Trophoblast cell (in vitro differentiated cells and primary cell): Measurements from ENCODE around the gene HAUS3.

Experiments used
- DNase-seq, 2 donors: peaks; one replicate each; pipeline ENCODE4 v3.0.0-alpha.2; 2016
- H2AFZ ChIP-seq: 2 replicates; pipeline ENCODE4 v1.6.1; 2013; ENCODE audit warnings: low read length, moderate library complexity, mild to moderate bottlenecking; ENCODE audit not compliant: insufficient read depth, poor library complexity
- H2AK5ac ChIP-seq: 2 replicates; pipeline ENCODE4 v1.6.1; 2013; ENCODE audit warnings: mild to moderate bottlenecking, low read length
- H2BK120ac ChIP-seq: 2 replicates; pipeline ENCODE4 v1.6.1; 2013; ENCODE audit warnings: low read length, mild to moderate bottlenecking, moderate library complexity; ENCODE audit not compliant: insufficient read depth, poor library complexity
- H2BK12ac ChIP-seq: 2 replicates; pipeline ENCODE4 v1.6.1; 2013; ENCODE audit warnings: mild to moderate bottlenecking, low read length, moderate library complexity
- H2BK5ac ChIP-seq: 2 replicates; pipeline ENCODE4 v1.6.1; 2013; ENCODE audit warnings: low read length, low read depth, moderate library complexity, mild to moderate bottlenecking; ENCODE audit not compliant: poor library complexity
- H3K14ac ChIP-seq: 2 replicates; pipeline ENCODE4 v1.6.1; 2013; ENCODE audit warnings: mild to moderate bottlenecking, low read length
- H3K18ac ChIP-seq: 2 replicates; pipeline ENCODE4 v1.6.1; 2013; ENCODE audit warnings: mild to moderate bottlenecking, low read length
- H3K23ac ChIP-seq: 2 replicates; pipeline ENCODE4 v1.6.1; 2013; ENCODE audit warnings: low read length
- H3K27ac ChIP-seq: 2 replicates; pipeline ENCODE4 v1.5.1; 2013; ENCODE audit warnings: low read depth, mild to moderate bottlenecking, inconsistent platforms, low read length, moderate library complexity
- H3K27me3 ChIP-seq: 2 replicates; pipeline ENCODE4 v1.6.1; 2013; ENCODE audit warnings: inconsistent platforms, mild to moderate bottlenecking, low read length, moderate library complexity; ENCODE audit not compliant: insufficient read depth
- H3K36me3 ChIP-seq, 2 experiments: 1 replicate in 1 of 2; 2 replicates in 1 of 2; pipeline ENCODE4 v1.6.1; 2013; ENCODE audit warnings: low read length in 2 of 2, mild to moderate bottlenecking in 2 of 2, moderate library complexity in 1 of 2; ENCODE audit not compliant: insufficient read depth in 2 of 2, control insufficient read depth in 1 of 2
- H3K4ac ChIP-seq: 2 replicates; pipeline ENCODE4 v1.6.1; 2013; ENCODE audit warnings: low read depth, mild to moderate bottlenecking, low read length, moderate library complexity
- H3K4me1 ChIP-seq, 2 experiments: 1 replicate in 1 of 2; 2 replicates in 1 of 2; pipeline ENCODE4 v1.6.1; 2013; ENCODE audit warnings: low read length in 2 of 2, mild to moderate bottlenecking in 2 of 2, moderate library complexity in 1 of 2; ENCODE audit not compliant: insufficient read depth in 2 of 2, control insufficient read depth in 1 of 2
- H3K4me2 ChIP-seq: 2 replicates; pipeline ENCODE4 v1.6.1; 2013; ENCODE audit warnings: inconsistent platforms, mild to moderate bottlenecking, low read length, moderate library complexity
- H3K4me3 ChIP-seq: 2 replicates; pipeline ENCODE4 v1.5.1; 2013; ENCODE audit warnings: mild to moderate bottlenecking, low read depth, low read length, inconsistent platforms
- H3K79me1 ChIP-seq: one replicate; pipeline ENCODE4 v1.6.1; 2013; ENCODE audit warnings: low read length
- H3K79me2 ChIP-seq: 2 replicates; pipeline ENCODE4 v1.6.1; 2013; ENCODE audit warnings: low read length, mild to moderate bottlenecking; ENCODE audit not compliant: control insufficient read depth, insufficient read depth, poor library complexity
- H3K9ac ChIP-seq: 2 replicates; pipeline ENCODE4 v1.6.1; 2013; ENCODE audit warnings: mild to moderate bottlenecking, low read length
- H3K9me3 ChIP-seq: 2 replicates; pipeline ENCODE4 v1.6.1; 2013; ENCODE audit warnings: low read depth, mild to moderate bottlenecking, control low read depth, inconsistent platforms, low read length; ENCODE audit not compliant: insufficient read depth
- H4K12ac ChIP-seq: 2 replicates; pipeline ENCODE4 v1.6.1; 2013; ENCODE audit warnings: low read depth, mild to moderate bottlenecking, low read length, moderate library complexity
- H4K8ac ChIP-seq: 2 replicates; pipeline ENCODE4 v1.6.1; 2013; ENCODE audit warnings: low read depth, mild to moderate bottlenecking, low read length, moderate library complexity
- H4K91ac ChIP-seq: one replicate; pipeline ENCODE4 v1.6.1; 2013; ENCODE audit warnings: low read depth, mild to moderate bottlenecking, low read length, moderate library complexity
- WGBS: extraction: QIAGEN DNeasy Blood & Tissue Kit; methylation state at CpG from one replicate; pipeline ENCODE4 v1.1.7; 2013; ENCODE audit warnings: missing lambda C conversion rate; ENCODE audit not compliant: insufficient read length, insufficient coverage; ENCODE audit errors: extremely low coverage; 5-methylcytosine and 5-hydroxymethylcytosine counted together

Gene HAUS3

DNA sequence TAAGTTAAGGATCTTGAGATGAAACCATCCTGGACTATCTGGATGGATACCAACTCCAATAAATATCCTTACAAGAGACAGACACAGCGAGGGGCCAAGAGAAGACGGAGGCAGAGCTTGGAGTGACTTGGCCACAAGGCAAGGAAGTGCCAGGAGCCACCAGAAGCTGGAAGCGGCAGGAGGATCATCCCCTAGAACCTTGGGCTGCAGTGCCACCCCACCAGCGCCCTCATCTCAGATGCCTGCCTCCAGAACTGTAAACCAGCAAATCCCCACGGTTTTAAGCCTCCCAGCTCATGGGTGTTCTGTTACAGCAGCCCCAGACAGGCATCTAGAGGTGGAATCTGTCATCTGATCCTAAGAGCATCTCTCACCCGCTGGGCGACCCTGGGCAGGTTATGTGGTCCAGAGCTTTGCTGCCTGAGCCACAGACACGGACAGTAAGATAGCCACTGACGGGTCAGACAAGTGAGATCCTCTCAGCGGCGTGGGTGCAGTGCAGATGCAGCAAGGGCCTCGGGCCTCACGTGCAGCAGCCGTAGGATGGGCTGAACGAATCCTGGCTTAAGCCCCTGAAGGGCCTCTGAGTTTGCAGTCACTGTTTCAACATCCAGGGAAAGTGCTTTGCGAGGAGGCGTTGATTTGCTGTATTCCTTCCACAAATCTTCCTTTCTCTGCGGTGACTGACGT is 45.1 kb upstream of the HAUS3 start:
- H3K27me3 ChIP-seq, result no peaks in the 10 kb centered on the region
- no peak overlapping the region for H3K27ac ChIP-seq
- peaks cover 0 to 4% of the 10 kb centered on the region in 2 experiments for H3K4me1 ChIP-seq

DNA sequence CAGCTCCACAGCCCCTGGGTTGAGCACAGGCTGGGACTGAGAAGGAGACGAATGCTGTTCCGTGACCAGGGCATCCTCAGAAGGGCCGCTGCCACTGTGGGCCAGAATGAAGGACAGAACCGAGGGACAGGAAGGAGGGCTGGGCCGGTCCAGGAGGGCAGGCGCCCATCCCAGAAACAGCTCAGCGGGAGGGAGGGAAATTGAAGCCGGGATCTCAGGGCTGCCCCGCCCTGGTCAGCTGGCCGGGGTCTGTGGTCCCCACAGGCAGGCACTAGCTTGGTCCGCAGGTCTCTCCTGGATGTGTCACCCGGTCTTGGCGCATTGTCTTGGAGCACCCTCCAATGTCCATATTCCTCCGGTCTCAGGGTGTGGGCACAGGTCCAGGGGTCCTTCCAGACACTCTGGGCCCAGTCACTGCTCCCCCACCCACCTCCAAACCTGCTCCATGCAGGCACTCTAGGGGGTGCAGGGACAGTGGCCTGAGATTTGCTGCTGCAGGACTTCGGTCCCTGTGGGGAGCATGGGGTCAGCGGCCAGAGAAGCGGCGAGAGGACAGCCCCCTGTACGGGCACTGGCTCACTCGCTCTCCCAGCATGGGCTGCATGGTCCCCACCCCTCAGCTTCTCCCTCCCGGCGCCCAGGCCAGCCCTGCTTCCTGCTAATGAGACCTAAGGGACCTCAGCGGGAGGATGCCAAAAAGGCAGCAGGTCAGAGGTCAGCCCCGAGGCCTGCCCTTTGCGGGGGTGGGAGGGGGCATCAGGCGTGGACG is 43.9 kb upstream of the HAUS3 start:
- Histone ChIP-seq H2AFZ (no peak overlapping the region), H3K4me1 (peaks cover 0 to 4% of the 10 kb centered on the region in 2 experiments), H3K4ac (no peak overlapping the region), H3K9ac (no peak overlapping the region), H4K91ac (no peak overlapping the region), H2BK120ac (no peak overlapping the region), H3K14ac (no peak overlapping the region), H3K9me3 (no peaks in the 10 kb centered on the region), H3K4me3 (no peak overlapping the region), H3K4me2 (no peak overlapping the region), H2BK5ac (no peak overlapping the region), H3K27me3 (no peaks in the 10 kb centered on the region), H3K79me1 (no peaks in the 10 kb centered on the region), H4K8ac (no peak overlapping the region), H3K27ac (no peak overlapping the region), H3K79me2 (no peaks in the 10 kb centered on the region), H4K12ac (no peak overlapping the region), H3K36me3 (no peaks in the 10 kb centered on the region), H3K23ac (no peak overlapping the region), H3K18ac (no peak overlapping the region), H2AK5ac (no peak overlapping the region), H2BK12ac (no peak overlapping the region)
- WGBS, result no CpG with 5 or more reads among the region's 27 CpGs
- DNase-seq, result no peak

More for the DNA sequence above, 45.1 kb upstream of the HAUS3 start:
- H4K12ac ChIP-seq, result no peak overlapping the region
- no CpG with 5 or more reads among the region's 19 CpGs for WGBS
- no peak overlapping the region for H4K8ac ChIP-seq
- no peak overlapping the region for H2BK12ac ChIP-seq
- H3K23ac ChIP-seq, result no peak overlapping the region
- H3K9me3 ChIP-seq, result no peaks in the 10 kb centered on the region
- no peak overlapping the region for H3K9ac ChIP-seq
- H2BK120ac ChIP-seq, result no peak overlapping the region
- no peaks in the 10 kb centered on the region for H3K79me2 ChIP-seq
- H2AFZ ChIP-seq, result no peak overlapping the region
- H2AK5ac ChIP-seq, result no peak overlapping the region
- H3K4ac ChIP-seq, result no peak overlapping the region
- H3K4me2 ChIP-seq, result no peak overlapping the region
- H3K18ac ChIP-seq, result no peak overlapping the region
- no peak overlapping the region for H4K91ac ChIP-seq
- H3K4me3 ChIP-seq, result no peak overlapping the region
- no peaks in the 10 kb centered on the region for H3K79me1 ChIP-seq
- H2BK5ac ChIP-seq, result no peak overlapping the region
- DNase-seq, result no peak
- H3K36me3 ChIP-seq, result no peaks in the 10 kb centered on the region
- no peak overlapping the region for H3K14ac ChIP-seq

DNA sequence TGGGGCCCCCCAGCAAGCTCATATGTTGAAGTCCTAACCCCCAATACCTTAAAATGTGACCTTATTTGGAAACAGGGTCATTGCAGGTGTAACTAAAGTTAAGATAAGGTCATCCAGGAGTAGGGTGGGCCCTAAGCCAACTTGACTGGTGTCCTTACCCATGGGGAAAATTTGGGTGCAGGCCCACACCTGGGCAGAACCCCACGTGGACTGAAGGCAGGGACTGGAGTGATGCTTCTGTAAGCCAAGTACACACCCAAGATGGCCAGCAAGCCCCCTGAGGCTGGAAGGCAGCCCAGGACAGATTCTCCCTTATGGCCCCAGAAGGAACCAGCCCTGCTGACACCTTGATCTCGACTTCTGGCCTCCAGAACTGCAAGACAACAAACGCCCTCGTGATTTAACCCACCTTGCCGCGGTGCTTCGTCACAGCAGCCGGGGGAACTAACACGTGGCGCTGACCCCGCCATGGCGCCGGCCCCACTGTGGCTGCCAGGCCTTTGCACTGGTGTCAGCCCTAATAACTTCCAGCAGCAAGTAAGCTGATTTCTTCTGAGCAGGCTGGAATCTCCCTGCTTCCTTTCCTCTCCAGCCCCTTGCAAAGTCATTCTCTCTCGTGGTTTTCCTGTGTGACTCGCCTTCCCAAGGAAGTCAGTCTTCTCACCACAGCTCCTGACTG is 43.2 kb upstream of the HAUS3 start:
- DNase-seq, result no peak
- H3K36me3 ChIP-seq, result no peaks in the 10 kb centered on the region

DNA sequence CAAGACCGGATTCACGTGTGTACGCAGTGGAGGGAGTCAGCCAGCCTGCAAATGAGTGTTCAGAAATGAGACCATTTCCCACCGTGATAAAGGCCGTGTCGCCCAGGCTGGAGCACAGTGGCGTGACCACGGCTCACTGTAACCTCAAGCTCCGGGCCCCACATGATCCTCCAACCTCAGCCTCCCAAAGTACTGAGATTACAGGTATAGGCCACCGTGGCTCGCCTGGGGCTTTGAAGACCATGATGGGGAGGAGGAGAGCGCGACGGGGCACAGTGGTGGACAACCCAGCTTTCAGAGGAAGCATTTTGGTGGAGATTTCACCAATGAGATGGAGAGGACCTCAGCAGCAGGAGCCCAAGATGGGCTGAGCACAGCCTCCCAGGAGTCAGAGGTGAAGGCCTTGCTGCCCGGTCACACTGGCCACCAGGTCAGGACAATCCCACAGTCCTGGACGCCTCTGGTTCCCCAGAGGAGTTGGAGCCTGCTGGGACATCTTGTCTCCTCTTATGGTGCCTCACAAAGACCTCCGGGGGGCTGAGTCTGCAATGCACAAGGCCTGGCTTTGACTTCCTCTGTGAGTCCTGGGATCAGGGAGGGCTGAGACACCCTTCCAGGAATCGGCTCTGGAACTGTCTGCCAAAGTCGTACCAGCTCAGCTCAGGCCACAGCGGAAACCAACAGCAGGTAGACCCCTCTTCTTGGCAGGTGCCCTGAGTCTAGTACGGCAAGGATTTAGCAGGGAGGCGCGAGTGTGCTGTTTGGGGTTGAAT is 42.4 kb upstream of the HAUS3 start:
- Histone ChIP-seq H3K23ac (no peak overlapping the region), H3K79me2 (no peaks in the 10 kb centered on the region), H2AK5ac (no peak overlapping the region), H3K9me3 (no peaks in the 10 kb centered on the region), H3K4me2 (no peak overlapping the region), H3K27me3 (no peaks in the 10 kb centered on the region), H3K18ac (no peak overlapping the region), H4K8ac (no peak overlapping the region), H2AFZ (no peak overlapping the region), H3K36me3 (no peaks in the 10 kb centered on the region), H2BK120ac (no peak overlapping the region), H3K79me1 (no peaks in the 10 kb centered on the region), H2BK5ac (no peak overlapping the region), H4K12ac (no peak overlapping the region), H3K4me1 (peaks cover 0 to 4% of the 10 kb centered on the region in 2 experiments), H2BK12ac (no peak overlapping the region), H4K91ac (no peak overlapping the region), H3K14ac (no peak overlapping the region), H3K4me3 (no peak overlapping the region), H3K4ac (no peak overlapping the region), H3K9ac (no peak overlapping the region), H3K27ac (no peak overlapping the region)
- WGBS, result no CpG with 5 or more reads among the region's 23 CpGs
- DNase-seq, result no peak

More for the DNA sequence above, 43.2 kb upstream of the HAUS3 start:
- H3K9ac ChIP-seq, result no peak overlapping the region
- no peak overlapping the region for H2BK12ac ChIP-seq
- H3K4me3 ChIP-seq, result no peak overlapping the region
- H3K4me2 ChIP-seq, result no peak overlapping the region
- H2BK120ac ChIP-seq, result no peak overlapping the region
- no peaks in the 10 kb centered on the region for H3K79me1 ChIP-seq
- no peak overlapping the region for H4K8ac ChIP-seq
- H3K14ac ChIP-seq, result no peak overlapping the region
- H3K18ac ChIP-seq, result no peak overlapping the region
- H3K9me3 ChIP-seq, result no peaks in the 10 kb centered on the region
- no peak overlapping the region for H3K4ac ChIP-seq
- H3K79me2 ChIP-seq, result no peaks in the 10 kb centered on the region
- H3K27ac ChIP-seq, result no peak overlapping the region
- H4K12ac ChIP-seq, result no peak overlapping the region
- H3K27me3 ChIP-seq, result no peaks in the 10 kb centered on the region
- no peak overlapping the region for H2AK5ac ChIP-seq
- peaks cover 0 to 4% of the 10 kb centered on the region in 2 experiments for H3K4me1 ChIP-seq
- no peak overlapping the region for H4K91ac ChIP-seq
- H2AFZ ChIP-seq, result no peak overlapping the region
- H2BK5ac ChIP-seq, result no peak overlapping the region
- WGBS, result no CpG with 5 or more reads among the region's 15 CpGs
- H3K23ac ChIP-seq, result no peak overlapping the region
